Measurements from ENCODE around the gene WWTR1. TPM values are rescaled to one million over a fixed set of nuclear protein-coding genes. Genes with fewer than 3 reads are reported as not detected.

WWTR1 gene
- total and polyA plus RNA-seq, 4 donors = 4.5 to 11.8 (median 9.0) TPM

- Histone ChIP-seq H3K9ac (ENCODE audit: low read depth in 1 of 2, low read length in 2 of 2) (no peak overlapping the region), H3K9me3 (ENCODE audit: control insufficient read depth in 4 of 4, low read length in 3 of 4) (no peaks in the 10 kb centered on the region), H3K36me3 (ENCODE audit: control insufficient read depth in 4 of 4, insufficient read depth in 3 of 4, low read depth in 1 of 4, low read length in 3 of 4) (no peaks in the 10 kb centered on the region), H3K27ac (ENCODE audit: low read depth in 1 of 2, low read length in 2 of 2) (no peak overlapping the region), H3K4me1 (ENCODE audit: control insufficient read depth in 4 of 4, insufficient read depth in 4 of 4, low read length in 3 of 4) (peaks cover 0 to under 1% (median under 1%) of the 10 kb centered on the region in 4 donors), H3K4me3 (ENCODE audit: low read depth in 1 of 3, low read length in 3 of 3) (no peak overlapping the region), H3K27me3 (ENCODE audit: control insufficient read depth in 4 of 4, insufficient read depth in 4 of 4, low read length in 3 of 4) (no peaks in the 10 kb centered on the region)
- 96% methylated on average over 1 of the region's 1 CpG for WGBS
- TF ChIP-seq CTCF (IDR thresholded peaks at IDR 0.05; ENCODE audit: low read depth, low read length, missing input control) (no peak), GABPA (IDR thresholded peaks at IDR 0.05 in 1 of 2, conservative IDR thresholded peaks at IDR 0.05 in 1 of 2) (no peak), NR2F2 (IDR thresholded peaks at IDR 0.05) (no peak), SP1 (IDR thresholded peaks at IDR 0.05) (no peak), JUND (IDR thresholded peaks at IDR 0.05) (no peak), FOXA2 (IDR thresholded peaks at IDR 0.05) (no peak), HNF4G (IDR thresholded peaks at IDR 0.05) (no peak), RAD21 (IDR thresholded peaks at IDR 0.05) (no peak)
- TF ChIP-seq, protein P1, sequence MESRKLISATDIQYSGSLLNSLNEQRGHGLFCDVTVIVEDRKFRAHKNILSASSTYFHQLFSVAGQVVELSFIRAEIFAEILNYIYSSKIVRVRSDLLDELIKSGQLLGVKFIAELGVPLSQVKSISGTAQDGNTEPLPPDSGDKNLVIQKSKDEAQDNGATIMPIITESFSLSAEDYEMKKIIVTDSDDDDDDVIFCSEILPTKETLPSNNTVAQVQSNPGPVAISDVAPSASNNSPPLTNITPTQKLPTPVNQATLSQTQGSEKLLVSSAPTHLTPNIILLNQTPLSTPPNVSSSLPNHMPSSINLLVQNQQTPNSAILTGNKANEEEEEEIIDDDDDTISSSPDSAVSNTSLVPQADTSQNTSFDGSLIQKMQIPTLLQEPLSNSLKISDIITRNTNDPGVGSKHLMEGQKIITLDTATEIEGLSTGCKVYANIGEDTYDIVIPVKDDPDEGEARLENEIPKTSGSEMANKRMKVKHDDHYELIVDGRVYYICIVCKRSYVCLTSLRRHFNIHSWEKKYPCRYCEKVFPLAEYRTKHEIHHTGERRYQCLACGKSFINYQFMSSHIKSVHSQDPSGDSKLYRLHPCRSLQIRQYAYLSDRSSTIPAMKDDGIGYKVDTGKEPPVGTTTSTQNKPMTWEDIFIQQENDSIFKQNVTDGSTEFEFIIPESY (IDR thresholded peaks at IDR 0.05) = no peak
- TF ChIP-seq, protein P2, sequence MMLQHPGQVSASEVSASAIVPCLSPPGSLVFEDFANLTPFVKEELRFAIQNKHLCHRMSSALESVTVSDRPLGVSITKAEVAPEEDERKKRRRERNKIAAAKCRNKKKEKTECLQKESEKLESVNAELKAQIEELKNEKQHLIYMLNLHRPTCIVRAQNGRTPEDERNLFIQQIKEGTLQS (IDR thresholded peaks at IDR 0.05) = no peak
- TF ChIP-seq, protein P3, sequence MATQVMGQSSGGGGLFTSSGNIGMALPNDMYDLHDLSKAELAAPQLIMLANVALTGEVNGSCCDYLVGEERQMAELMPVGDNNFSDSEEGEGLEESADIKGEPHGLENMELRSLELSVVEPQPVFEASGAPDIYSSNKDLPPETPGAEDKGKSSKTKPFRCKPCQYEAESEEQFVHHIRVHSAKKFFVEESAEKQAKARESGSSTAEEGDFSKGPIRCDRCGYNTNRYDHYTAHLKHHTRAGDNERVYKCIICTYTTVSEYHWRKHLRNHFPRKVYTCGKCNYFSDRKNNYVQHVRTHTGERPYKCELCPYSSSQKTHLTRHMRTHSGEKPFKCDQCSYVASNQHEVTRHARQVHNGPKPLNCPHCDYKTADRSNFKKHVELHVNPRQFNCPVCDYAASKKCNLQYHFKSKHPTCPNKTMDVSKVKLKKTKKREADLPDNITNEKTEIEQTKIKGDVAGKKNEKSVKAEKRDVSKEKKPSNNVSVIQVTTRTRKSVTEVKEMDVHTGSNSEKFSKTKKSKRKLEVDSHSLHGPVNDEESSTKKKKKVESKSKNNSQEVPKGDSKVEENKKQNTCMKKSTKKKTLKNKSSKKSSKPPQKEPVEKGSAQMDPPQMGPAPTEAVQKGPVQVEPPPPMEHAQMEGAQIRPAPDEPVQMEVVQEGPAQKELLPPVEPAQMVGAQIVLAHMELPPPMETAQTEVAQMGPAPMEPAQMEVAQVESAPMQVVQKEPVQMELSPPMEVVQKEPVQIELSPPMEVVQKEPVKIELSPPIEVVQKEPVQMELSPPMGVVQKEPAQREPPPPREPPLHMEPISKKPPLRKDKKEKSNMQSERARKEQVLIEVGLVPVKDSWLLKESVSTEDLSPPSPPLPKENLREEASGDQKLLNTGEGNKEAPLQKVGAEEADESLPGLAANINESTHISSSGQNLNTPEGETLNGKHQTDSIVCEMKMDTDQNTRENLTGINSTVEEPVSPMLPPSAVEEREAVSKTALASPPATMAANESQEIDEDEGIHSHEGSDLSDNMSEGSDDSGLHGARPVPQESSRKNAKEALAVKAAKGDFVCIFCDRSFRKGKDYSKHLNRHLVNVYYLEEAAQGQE (IDR thresholded peaks at IDR 0.05) = no peak
- no peak for DNase-seq (ENCODE audit: low spot score)
These were observed 6.1 kb upstream of the WWTR1 start for GRCh38 chr3:149663966-149664365.

DNA sequence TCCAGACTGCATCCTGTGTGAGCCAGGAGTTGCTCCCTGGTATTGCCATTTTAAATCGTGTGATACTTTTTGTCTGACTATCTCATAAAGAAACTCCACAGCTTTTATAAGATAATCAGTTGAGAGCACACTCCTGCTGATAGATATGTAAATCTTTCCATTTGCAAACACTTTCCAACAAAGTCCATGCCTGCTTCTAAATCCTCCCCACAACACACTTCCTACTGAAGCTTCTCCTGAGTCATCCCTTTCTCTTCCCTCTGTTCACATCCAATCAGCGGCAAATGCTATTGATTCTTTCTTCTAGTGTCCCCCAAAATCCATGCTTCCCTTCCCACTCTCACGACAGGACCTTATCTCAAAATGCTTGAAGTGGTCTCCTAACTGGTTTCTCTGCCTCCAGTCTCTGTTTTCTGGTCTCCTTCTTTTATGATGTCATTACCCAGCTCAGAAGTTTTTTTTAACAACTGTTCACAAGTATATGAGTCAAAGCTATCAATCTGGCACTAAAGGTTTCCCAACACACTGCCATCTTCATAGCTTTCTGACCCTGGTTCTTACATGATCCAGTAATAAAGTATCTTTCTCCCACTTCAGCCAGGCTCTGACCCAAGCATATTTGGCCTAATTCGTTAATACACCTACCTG, 4.5 kb upstream of the WWTR1 start:
- Histone ChIP-seq H3K36me3 (ENCODE audit: control insufficient read depth in 4 of 4, insufficient read depth in 3 of 4, low read depth in 1 of 4, low read length in 3 of 4) (no peaks in the 10 kb centered on the region), H3K9me3 (ENCODE audit: control insufficient read depth in 4 of 4, low read length in 3 of 4) (no peaks in the 10 kb centered on the region), H3K27me3 (ENCODE audit: control insufficient read depth in 4 of 4, insufficient read depth in 4 of 4, low read length in 3 of 4) (no peaks in the 10 kb centered on the region), H3K9ac (ENCODE audit: low read depth in 1 of 2, low read length in 2 of 2) (no peak overlapping the region), H3K27ac (ENCODE audit: low read depth in 1 of 2, low read length in 2 of 2) (no peak overlapping the region), H3K4me3 (ENCODE audit: low read depth in 1 of 3, low read length in 3 of 3) (no peak overlapping the region), H3K4me1 (ENCODE audit: control insufficient read depth in 4 of 4, insufficient read depth in 4 of 4, low read length in 3 of 4) (peaks cover 0 to 10% (median 5%) of the 10 kb centered on the region in 4 donors)
- WGBS = 76% methylated on average over 4 of the region's 4 CpGs
- DNase-seq (ENCODE audit: low spot score) = no peak
- TF ChIP-seq MAX (IDR thresholded peaks at IDR 0.05) (no peak), EGR1 (IDR thresholded peaks at IDR 0.05; ENCODE audit: low read depth in 2 of 2) (no peak), RAD21 (IDR thresholded peaks at IDR 0.05) (no peak), YY1 (IDR thresholded peaks at IDR 0.05) (no peak), TAF1 (conservative IDR thresholded peaks at IDR 0.05) (no peak), CTCF (IDR thresholded peaks at IDR 0.05; ENCODE audit: low read depth, low read length, missing input control) (no peak), HNF4A (conservative IDR thresholded peaks at IDR 0.05) (no peak), SP1 (IDR thresholded peaks at IDR 0.05) (no peak), JUND (IDR thresholded peaks at IDR 0.05) (no peak), FOXA2 (IDR thresholded peaks at IDR 0.05) (no peak)
- TF ChIP-seq, protein P3 (IDR thresholded peaks at IDR 0.05) = no peak
- TF ChIP-seq, protein P2 (IDR thresholded peaks at IDR 0.05) = no peak

Data from liver (tissue), 9 donors.